Measurements from ENCODE around the gene MAFB.

DNA sequence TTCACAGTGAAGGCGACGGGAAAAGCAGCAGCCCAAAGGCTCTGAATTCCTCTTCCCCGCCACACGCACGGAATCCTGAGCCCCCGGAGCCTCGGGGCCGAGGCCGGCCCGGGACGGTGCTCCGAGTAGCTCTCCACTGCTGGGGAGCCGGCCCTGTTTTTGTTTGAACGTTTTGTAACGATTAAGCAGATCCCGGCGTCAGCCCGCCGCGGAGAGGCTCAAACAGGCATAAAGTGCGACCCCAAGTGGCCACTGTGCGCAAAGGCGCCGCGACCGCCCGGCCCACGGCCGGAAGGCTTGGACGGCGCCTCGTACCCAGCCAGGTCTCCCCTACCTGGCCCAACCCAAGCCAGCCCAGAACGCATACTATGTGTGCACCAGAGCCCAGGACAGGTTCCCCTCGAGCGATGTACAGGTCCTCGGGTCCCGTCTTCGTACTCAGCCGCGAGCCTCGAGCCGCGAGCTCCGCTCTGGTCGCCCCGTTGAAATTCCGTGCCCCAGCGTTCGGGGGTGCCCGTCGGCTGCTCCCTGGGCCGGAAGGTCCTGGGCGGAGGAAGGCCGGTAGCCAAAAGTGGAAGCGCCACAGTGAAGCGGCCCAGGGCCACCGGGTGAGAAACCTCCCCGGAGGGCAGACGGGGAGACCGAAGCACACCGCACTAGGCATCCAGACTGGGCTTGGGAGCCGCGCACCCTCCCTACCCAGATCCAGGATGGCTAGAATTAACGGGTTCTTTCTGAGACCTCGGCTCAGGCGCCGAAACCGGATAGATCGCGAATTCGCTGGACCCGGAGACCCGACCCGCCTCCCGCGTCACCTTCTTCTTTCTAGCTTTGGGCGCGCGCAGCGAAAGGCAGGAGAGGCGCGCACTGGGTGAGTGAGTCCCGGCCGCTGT lies 1.2 kb upstream of the MAFB start:
- TF ChIP-seq REST (IDR thresholded peaks at IDR 0.05; ENCODE audit: low read depth, low read length) (no peak), CHD2 (IDR thresholded peaks at IDR 0.05; ENCODE audit: low read length, partially characterized antibody) (no peak), CTCF (IDR thresholded peaks at IDR 0.05) (peak; percentile 82), GABPA (IDR thresholded peaks at IDR 0.05; ENCODE audit: low read depth) (no peak), YY1 (IDR thresholded peaks at IDR 0.05; ENCODE audit: low read depth) (no peak), MXI1 (IDR thresholded peaks at IDR 0.05; ENCODE audit: low read depth, low read length) (no peak), TEAD4 (IDR thresholded peaks at IDR 0.05; ENCODE audit: borderline replicate concordance, insufficient read depth) (no peak), POLR2AphosphoS5 (IDR thresholded peaks at IDR 0.05; ENCODE audit: low read depth, low read length) (no peak), RCOR1 (IDR thresholded peaks at IDR 0.05; ENCODE audit: low read length) (peak; percentile 31; the same call in 1 of the 2 replicates), TAF1 (IDR thresholded peaks at IDR 0.05; ENCODE audit: borderline replicate concordance, low read depth, low read length) (no peak), JUND (IDR thresholded peaks at IDR 0.05) (no peak)
